Measurements from ENCODE around the gene FOXA1. TPM values are rescaled to one million over a fixed set of nuclear protein-coding genes. Genes with fewer than 3 reads are reported as not detected.
"Not testable (repeated sequence)": the region's sequence is repeated elsewhere in the genome, so short reads cannot be mapped to it uniquely, and the experiment has no call there.

The FOXA1 gene
- total RNA-seq, 4 donors from 2014 or later = 0.17 to 0.97 TPM; not detected in 2

- Histone ChIP-seq H3K36me3 (no peaks in the 10 kb centered on the region), H3K27me3 (peaks cover 0 to 3% (median 0%) of the 10 kb centered on the region in 4 donors), H3K9me3 (no peaks in the 10 kb centered on the region), H3K27ac (replicated peaks in 1 of 4) (no peak overlapping the region), H3K4me3 (no peak overlapping the region), H3K4me1 (no peaks in the 10 kb centered on the region)
- TF ChIP-seq POLR2AphosphoS5 (IDR thresholded peaks at IDR 0.05) (no peak), EP300 (IDR thresholded peaks at IDR 0.05) (no peak), CTCF (IDR thresholded peaks at IDR 0.05) (no peak), POLR2A (IDR thresholded peaks at IDR 0.05; ENCODE audit: low read depth) (no peak)
- DNase-seq (ENCODE audit: extremely low spot score) = no peak
- 38% methylated on average over 3 of the region's 3 CpGs for WGBS
- intact Hi-C loops (cut with DNase I) = no loop called here
Observed at GRCh38 chr14:37566811-37567371, 28.2 kb downstream of the FOXA1 start.

- Histone ChIP-seq H3K27me3 (no peaks in the 10 kb centered on the region), H3K4me3 (no peak overlapping the region), H3K36me3 (no peaks in the 10 kb centered on the region), H3K27ac (replicated peaks in 1 of 4) (no peak overlapping the region), H3K9me3 (no peaks in the 10 kb centered on the region), H3K4me1 (no peaks in the 10 kb centered on the region)
- intact Hi-C loops (cut with DNase I) = no loop called here
- TF ChIP-seq POLR2A (IDR thresholded peaks at IDR 0.05; ENCODE audit: low read depth) = no peak
- TF ChIP-seq EP300 (IDR thresholded peaks at IDR 0.05) = no peak
- TF ChIP-seq CTCF (IDR thresholded peaks at IDR 0.05) = no peak
- TF ChIP-seq POLR2AphosphoS5 (IDR thresholded peaks at IDR 0.05) = no peak
- WGBS = 70% methylated on average over 1 of the region's 1 CpG
- DNase-seq (ENCODE audit: extremely low spot score) = no peak
Observed at GRCh38 chr14:37565550-37565949, 29.5 kb downstream of the FOXA1 start.

GRCh38 chr14:37563189-37563588, 31.9 kb downstream of the FOXA1 start:
- H3K9me3 ChIP-seq = no peaks in the 10 kb centered on the region
- H3K27me3 ChIP-seq = no peaks in the 10 kb centered on the region
- H3K27ac ChIP-seq (replicated peaks in 1 of 4) = no peak overlapping the region
- no peak overlapping the region for H3K4me3 ChIP-seq
- intact Hi-C loops (cut with DNase I) = no loop called here
- TF ChIP-seq POLR2A (IDR thresholded peaks at IDR 0.05; ENCODE audit: low read depth) (no peak), EP300 (IDR thresholded peaks at IDR 0.05) (no peak), POLR2AphosphoS5 (IDR thresholded peaks at IDR 0.05) (no peak), CTCF (IDR thresholded peaks at IDR 0.05) (no peak)
- no peaks in the 10 kb centered on the region for H3K36me3 ChIP-seq
- DNase-seq (ENCODE audit: extremely low spot score) = no peak
- no peaks in the 10 kb centered on the region for H3K4me1 ChIP-seq
- whole genome bisulfite sequencing = 75% methylated on average over 2 of the region's 2 CpGs

- intact Hi-C loops (cut with DNase I) = no loop called here
- Histone ChIP-seq H3K4me1 (no peaks in the 10 kb centered on the region), H3K27me3 (no peaks in the 10 kb centered on the region), H3K9me3 (no peaks in the 10 kb centered on the region), H3K4me3 (no peak overlapping the region), H3K36me3 (no peaks in the 10 kb centered on the region), H3K27ac (replicated peaks in 1 of 4) (no peak overlapping the region)
- WGBS = 92% methylated on average over 6 of the region's 6 CpGs
- no peak for DNase-seq (ENCODE audit: extremely low spot score)
- TF ChIP-seq EP300 (IDR thresholded peaks at IDR 0.05) (no peak), CTCF (IDR thresholded peaks at IDR 0.05) (no peak), POLR2AphosphoS5 (IDR thresholded peaks at IDR 0.05) (no peak), POLR2A (IDR thresholded peaks at IDR 0.05; ENCODE audit: low read depth) (no peak)
Observed at GRCh38 chr14:37559386-37559785, 35.7 kb downstream of the FOXA1 start.

- Histone ChIP-seq H3K4me1 (no peaks in the 10 kb centered on the region), H3K4me3 (no peak overlapping the region), H3K9me3 (no peaks in the 10 kb centered on the region), H3K36me3 (no peaks in the 10 kb centered on the region), H3K27ac (replicated peaks in 1 of 4) (no peak overlapping the region), H3K27me3 (no peaks in the 10 kb centered on the region)
- WGBS = 90% methylated on average over 4 of the region's 4 CpGs
- no peak for DNase-seq (ENCODE audit: extremely low spot score)
- TF ChIP-seq CTCF (IDR thresholded peaks at IDR 0.05) (no peak), POLR2AphosphoS5 (IDR thresholded peaks at IDR 0.05) (no peak), POLR2A (IDR thresholded peaks at IDR 0.05; ENCODE audit: low read depth) (no peak), EP300 (IDR thresholded peaks at IDR 0.05) (no peak)
- intact Hi-C loops (cut with DNase I) = no loop called here
Observed at GRCh38 chr14:37558740-37559139, 36.3 kb downstream of the FOXA1 start.

GRCh38 chr14:37555596-37555995, 39.5 kb downstream of the FOXA1 start:
- no CpG with 5 or more reads among the region's 33 CpGs for WGBS
- H3K36me3 ChIP-seq; DNase-seq (ENCODE audit: extremely low spot score); H3K27me3 ChIP-seq; H3K27ac ChIP-seq (replicated peaks in 1 of 4); H3K4me3 ChIP-seq; H3K4me1 ChIP-seq; intact Hi-C loops (cut with DNase I): not testable (repeated sequence)
- peaks cover 0 to 10% (median 5%) of the 10 kb centered on the region in 4 donors for H3K9me3 ChIP-seq
